GM12864 (cell line): ENCODE results near the gene ZNF525.
A peak's percentile ranks its signal among the peaks of the same experiment; 100 is the strongest.
"Not testable (repeated sequence)": the region's sequence is repeated elsewhere in the genome, so short reads cannot be mapped to it uniquely, and the experiment has no call there.

Source experiments
- DNase-seq: peaks from one replicate; pipeline ENCODE4 v3.0.0-alpha.2; 2011; ENCODE audit warnings: low read depth
- H3K4me3 ChIP-seq: 2 replicates; pipeline ENCODE4 v1.5.1; 2011; ENCODE audit warnings: mild to moderate bottlenecking, low read depth, low read length, control low read depth
- CTCF ChIP-seq: IDR thresholded peaks from 2 replicates; pipeline ENCODE4 v1.5.1; 2011; ENCODE audit warnings: low read depth, mild to moderate bottlenecking, moderate library complexity, low read length, control low read depth, inconsistent platforms; ENCODE audit errors: missing control alignments

ZNF525 gene

GRCh38 chr19:53396525-53396868, 31.0 kb downstream of the ZNF525 start:
- no peak for DNase-seq
- H3K4me3 ChIP-seq = peak overlapping the region; percentile 81; the same call in 1 of the 2 replicates
- TF ChIP-seq CTCF = no peak

GRCh38 chr19:53397918-53398317, 32.4 kb downstream of the ZNF525 start:
- not testable (repeated sequence) for DNase-seq, H3K4me3 ChIP-seq

GRCh38 chr19:53409505-53410204, 44.1 kb downstream of the ZNF525 start:
- no peak for TF ChIP-seq CTCF
- no peak overlapping the region for H3K4me3 ChIP-seq
- no peak for DNase-seq

- not testable (repeated sequence) for DNase-seq, H3K4me3 ChIP-seq
These were observed 55.2 kb downstream of the ZNF525 start for GRCh38 chr19:53420520-53421315.

- H3K4me3 ChIP-seq = no peak overlapping the region
- TF ChIP-seq CTCF = no peak
- DNase-seq = no peak
These were observed 57.0 kb downstream of the ZNF525 start for GRCh38 chr19:53422551-53422950.

GRCh38 chr19:53423074-53423473, 57.6 kb downstream of the ZNF525 start:
- not testable (repeated sequence) for H3K4me3 ChIP-seq, DNase-seq

- DNase-seq, H3K4me3 ChIP-seq: not testable (repeated sequence)
These were observed 58.2 kb downstream of the ZNF525 start for GRCh38 chr19:53423680-53424079.

- TF ChIP-seq CTCF = peak; percentile 74
- DNase-seq = peak; percentile 16
- no peak overlapping the region for H3K4me3 ChIP-seq
These were observed 59.6 kb downstream of the ZNF525 start for GRCh38 chr19:53424968-53425597.
